GOT3 (cell line): Measurements from ENCODE around the gene CYFIP1.

Experiments
- DNase-seq: peaks from one replicate; lab custom pipeline; 2025; ENCODE audit warnings: mixed read lengths; lab: John Stamatoyannopoulos, UW

Gene CYFIP1

DNA sequence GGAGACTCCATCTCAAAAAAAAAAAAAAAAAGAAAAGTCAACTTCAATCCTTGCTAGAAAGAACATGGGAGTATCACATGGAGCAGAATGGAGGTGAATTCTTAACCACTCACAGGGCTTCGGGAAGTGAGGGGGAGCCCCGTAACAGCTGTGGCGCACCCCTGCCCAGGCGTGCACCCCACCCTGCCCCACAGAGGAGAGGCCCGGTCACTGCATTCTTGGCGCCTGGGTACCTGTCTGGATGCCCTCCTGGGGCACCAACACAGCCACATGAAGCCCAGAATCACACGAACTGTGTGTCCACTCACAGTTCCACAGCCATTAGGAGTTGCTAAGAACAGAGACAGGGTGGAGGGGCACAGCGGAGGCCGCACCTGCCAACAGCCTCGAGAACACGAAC lies 89.9 kb downstream of the CYFIP1 start:
- no peak for DNase-seq

DNA sequence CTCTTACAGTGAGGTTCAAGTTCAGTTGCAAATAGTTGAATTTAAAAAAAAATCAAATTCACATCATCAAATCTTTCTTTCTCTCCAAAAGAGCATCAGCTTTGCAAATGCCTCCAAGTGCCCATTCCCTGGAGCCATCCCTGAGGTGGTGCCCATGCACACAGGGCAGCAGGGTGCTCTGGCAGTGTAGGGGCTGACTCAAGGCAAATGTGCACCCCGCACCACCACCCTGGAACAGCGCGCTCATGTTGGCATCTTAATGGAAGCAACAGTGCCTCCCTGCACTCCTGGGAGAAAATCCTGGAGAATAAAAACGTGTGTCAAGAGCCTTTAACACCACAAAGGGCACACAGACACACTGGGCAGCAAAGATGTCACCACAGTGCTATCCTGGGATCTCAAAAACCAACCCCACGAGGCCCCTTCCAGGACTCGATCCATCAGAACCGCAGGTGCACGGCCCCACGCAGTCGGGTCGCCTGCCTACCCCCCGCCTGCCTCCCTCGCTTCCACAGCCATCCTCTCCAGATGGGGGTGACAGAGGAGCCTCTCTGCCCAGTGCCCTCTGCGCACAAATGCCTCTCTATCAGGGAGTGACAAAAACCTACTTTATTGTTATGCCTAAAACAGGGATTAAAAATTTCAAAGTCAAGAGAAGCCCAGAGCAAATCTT lies 90.9 kb downstream of the CYFIP1 start:
- no peak for DNase-seq

DNA sequence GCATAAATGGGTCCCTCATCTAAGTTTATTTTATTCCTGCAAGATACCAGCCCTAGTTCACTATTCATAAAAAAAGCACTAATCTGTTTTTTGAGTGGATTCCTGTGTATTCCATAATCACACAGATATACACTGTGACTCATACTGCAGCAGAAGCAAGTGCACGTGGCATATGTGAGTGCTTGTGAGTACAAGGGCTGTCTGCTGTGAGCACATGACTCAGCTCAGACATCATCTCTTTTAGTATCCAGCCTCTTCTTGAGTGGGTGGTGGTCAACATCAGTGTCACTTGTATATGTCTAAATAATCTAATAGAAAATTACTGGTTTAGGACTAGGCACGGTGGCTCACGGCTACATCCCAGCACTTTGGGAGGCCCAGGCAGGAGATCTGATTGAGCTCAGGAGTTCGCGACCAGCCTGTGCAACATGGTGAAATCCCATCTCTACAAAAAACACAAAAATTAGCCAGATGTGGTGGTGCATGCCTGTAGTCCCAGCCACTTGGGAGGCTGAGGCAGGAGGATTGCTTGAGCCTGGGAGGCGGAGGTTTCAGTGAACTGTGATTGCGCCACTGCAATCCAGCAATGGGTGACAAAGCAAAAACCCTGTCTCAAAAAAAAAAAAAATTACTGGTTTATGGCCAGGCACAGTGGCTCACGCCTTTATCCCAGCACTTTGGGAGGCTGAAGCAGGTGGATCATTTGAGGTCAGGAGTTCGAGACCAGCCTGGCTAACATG lies 91.9 kb downstream of the CYFIP1 start:
- no peak for DNase-seq

DNA sequence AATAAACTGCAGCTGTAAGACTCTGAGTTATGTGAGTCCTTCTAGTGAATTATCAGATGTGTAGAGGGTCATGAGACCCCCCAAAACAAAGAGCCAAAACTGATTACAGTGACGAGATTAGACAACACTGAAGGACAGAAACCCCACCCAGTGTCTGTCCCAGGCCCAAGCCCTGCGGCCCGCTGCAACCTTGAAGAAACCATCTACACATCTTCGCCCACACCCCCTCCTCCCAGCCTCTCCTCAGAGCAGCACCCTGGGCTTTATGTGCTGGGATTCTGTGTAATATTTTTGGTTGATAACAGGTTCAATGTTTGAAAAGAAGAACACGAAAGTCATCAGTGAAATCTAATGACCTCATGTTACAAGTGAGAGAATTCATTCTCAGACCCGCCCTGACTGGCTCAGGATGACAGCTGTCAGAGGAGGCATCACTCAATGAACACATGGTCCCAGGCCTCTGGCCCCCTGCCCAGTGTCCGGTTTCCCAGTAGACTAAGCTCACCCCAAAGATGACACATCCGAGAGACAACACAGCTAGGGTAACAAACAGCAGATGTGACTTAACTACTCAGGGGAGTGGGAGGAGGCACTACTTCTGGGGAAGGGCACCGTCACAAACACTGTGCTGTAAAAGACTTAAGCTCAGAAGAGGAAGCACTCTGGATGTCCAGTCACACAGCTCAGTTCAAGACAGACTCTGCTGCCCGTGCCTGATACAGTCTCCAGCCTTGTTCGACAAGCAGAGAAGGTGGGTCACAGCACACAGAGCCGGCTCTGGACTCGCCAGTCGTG lies 92.8 kb downstream of the CYFIP1 start:
- no peak for DNase-seq

DNA sequence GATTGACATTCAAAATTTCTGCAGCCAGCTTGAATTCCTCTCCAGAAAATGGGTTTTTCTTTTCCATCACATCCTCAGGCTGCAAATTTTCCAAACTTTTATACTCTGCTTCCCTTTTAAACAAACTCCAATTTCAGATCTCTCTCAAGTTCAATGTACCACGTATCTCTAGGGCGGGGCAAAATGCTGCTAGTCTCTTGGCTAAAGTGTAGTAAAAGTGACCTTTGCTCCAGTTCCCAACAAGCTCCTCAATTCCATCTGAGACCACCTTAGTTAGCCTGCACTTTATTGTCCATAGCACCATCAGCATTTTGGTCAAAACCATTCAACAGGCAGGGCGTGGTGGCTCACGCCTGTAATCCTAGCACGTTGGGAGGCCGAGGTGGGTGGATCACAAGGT lies 95.0 kb downstream of the CYFIP1 start:
- no peak for DNase-seq

DNA sequence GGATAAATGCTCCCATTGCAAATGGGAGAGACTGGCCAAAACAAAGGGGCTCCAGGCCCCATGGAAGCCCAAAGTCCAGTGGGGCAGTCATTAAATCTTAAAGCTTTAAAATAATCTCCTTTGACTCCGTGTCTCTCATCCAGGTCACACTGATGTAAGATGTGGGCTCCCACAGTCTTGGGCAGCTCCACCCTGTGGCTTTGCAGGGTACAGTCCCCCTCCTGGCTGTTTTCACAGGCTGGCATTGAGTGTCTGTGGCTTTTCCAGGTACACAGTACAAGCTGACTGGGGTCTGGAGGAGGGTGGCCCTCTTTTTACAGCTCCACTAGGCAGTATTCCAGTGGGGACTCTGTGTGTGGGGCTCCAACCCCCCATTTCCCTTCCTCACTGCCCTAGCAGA lies 95.8 kb downstream of the CYFIP1 start:
- no peak for DNase-seq

DNA sequence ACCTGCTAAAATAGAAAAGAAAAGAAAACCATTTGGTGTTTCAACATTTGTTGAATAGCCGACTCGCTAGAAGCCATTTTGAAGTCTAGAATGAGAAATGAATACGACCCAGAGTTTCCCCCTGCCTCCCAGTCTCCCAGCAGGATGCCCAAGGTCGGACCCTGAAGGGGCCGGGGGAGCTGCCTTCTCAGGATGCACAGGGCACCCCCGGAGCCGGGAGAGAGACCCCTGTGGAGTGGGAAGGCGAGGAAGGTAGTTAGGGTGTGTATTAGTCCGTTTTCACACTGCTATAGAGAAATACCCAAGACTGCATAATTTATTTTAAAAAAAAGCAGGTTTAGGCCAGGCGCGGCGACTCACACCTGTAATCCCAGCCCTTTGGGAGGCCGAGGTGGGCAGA lies 97.0 kb downstream of the CYFIP1 start:
- no peak for DNase-seq

DNA sequence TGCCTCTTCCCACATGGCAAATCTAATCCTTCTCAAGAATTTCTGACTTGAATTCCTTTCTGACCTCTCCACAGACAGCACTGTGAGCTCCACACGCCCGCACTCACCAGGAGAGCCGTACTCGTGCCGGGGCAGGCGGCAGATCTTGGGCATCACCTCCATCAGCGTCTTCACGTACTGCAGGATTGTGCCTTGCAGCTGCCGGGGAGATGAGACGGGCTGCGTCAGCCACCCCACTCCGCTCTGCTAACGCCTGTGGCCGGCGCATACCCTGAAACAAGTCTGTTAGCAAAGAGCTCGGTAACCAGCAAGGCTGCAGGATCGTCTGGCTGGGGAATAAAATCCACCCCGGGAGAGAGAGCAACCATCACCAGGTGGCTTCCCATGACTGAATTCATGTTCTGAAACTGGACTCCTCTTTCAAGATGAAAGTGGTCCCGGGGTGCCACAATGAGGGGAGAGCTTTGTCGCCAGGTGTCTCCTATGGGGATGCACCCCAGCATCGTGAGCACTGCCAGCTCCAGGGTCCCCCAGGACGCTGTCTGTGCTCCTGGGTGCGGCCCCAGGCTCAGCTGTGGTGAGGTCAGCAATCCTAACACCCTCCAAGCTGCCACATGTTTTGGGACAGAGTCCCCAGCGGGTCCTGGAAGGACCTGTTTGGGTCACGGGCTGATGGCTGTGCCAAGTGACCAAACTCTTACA lies 98.3 kb downstream of the CYFIP1 start:
- no peak for DNase-seq

DNA sequence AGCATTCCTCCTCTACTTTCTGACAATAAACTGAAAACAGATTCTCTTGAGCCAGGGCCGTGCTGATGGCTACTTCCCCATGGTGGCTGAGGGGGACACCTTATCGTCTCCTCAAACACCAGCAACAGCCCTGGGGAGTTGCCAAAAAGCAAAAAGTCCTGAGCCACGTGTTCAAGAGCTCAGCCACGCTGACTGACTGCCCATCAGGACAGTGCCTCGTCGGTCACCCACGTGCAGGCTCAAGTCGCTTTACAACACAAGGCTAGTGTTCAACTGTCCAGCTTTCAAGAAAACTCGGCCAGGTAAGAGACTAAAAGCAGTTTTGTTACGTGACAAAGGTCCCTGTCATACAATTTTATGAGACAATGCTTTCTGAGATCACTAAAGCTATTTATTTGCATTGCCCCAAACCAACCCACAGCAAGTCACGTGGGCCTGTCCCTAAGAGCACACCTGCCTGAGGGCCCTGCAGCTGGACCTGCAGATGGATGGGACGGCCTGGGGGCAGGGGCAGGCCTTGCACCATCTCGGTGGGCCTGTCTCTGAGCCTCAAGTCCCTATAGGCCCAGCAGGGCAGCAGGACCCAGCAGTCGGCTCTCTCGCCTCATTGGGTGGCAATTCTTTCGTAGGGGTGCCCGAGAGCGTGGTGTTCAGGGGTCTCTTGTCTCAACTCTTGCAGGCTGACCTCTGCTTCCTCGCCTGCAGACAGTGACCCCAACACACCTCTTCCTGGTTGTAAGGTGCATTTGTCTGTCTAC lies 99.0 kb downstream of the CYFIP1 start:
- no peak for DNase-seq

DNA sequence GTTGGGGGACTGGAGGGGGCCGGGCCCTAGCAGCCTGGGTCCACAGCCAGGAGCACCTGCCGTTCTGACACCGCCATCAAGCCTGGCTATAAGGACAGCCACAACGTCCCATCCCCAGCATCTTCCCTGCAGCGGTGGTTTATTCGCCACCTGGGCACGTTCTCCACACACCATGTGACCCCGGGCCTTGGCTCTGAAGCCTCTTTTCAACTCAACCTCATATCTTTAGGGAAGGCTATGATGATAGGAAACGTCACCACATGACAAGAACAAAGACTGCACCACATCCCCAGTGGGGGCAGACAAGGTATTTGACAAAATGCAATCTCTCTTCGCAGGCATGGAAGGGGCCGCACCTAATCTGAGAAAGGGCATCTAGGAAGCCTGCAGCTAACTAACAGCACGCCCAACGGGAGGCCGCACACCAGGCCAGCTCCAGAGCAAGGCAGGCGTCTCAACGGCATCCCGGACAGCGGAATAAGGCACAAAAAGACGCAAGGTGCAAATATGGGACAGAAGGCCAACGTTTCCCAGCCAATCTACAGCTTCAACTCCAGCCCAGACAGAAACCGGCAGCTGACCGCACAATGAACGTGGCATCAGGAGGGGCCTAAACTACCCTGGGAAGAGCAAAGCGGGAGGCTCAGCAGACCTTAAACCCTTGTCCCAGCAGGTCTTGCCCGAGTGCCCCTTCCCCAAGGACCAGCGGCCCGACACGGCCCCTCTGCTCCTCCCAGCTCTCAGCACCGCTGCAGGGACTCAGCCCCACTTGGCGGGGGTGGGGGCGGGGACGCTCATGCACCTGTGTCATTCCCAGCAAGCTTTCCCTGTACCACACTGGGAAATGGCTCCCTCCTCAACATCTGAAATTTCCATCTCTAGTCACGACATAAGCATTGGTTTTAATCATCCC lies 99.8 kb downstream of the CYFIP1 start:
- DNase-seq: no peak

DNA sequence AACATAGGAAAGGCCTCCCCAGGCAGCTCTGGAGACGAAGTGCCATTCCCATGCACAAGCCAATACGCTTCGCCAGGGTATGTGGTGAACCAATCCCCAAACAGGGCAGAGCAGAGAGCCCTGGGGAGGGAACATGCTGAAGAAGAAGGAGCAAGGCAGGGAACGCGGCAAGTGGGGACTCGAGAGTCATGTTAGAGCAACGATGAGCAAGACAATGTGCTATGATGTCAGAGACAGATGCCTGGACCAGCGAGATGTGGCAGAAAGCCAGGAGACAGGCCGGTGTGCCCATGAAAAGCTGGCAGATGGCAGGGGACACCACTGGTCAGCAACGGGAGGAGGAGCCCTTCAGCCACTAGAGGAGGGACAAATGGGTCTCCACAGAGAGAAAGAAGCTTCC lies 102.1 kb downstream of the CYFIP1 start:
- no peak for DNase-seq

DNA sequence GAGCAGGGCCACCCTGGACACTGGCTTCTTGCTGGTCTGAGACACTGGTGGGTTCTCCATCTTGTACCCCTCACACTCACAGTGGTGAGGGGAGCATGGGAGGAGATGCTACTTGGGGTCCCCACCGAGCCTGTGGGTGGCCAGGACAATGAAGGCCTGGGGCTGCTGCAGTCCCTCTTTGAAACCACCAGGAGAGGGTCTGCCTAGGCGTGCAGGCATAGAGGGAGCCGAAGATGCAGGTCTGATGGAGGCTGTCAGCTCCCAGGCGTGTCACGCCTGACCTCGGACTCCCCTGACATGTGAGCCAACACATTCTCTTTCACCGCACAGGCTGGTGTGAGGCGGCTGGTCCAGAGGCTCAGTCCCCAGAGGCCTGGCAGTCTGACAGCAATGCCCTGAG lies 102.6 kb downstream of the CYFIP1 start:
- DNase-seq: no peak

DNA sequence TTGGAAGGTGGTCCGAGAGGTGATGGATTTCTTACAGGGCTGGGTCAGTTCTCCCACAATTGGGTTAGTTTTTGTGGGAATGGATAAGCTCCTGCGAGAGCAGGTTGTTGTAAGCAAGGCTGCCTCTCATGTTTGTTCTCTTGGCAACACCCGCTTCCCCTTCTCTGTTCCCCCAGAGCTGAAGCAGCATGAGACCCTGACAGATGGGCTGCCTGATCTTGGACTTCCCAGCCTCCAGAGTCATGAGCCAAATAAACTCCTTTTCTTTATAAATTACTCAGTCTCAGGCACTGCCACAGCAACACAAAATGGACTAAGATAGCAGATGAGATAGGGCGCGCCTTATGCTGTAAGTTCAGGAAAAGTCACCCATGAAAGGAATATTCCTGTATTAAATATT lies 103.1 kb downstream of the CYFIP1 start:
- DNase-seq: no peak

DNA sequence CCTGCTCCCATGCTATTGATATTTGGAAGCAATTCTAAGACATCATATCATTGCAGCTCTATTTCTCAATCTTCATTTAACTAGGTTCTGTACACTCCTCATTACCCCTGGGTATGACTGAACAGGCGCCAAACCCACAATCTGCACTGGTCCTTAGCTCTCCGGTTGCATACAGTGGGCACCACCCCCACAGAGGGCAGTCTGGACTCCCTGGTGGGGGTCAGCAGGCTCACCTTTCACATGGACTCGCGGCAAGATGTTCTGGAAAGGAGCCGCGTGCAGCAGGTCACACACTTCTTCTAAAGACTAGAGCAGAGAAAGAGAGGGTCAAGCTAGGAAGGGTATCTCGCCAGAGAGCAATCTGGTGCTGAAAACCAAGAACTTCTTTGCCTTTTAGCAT lies 105.2 kb downstream of the CYFIP1 start:
- no peak for DNase-seq

DNA sequence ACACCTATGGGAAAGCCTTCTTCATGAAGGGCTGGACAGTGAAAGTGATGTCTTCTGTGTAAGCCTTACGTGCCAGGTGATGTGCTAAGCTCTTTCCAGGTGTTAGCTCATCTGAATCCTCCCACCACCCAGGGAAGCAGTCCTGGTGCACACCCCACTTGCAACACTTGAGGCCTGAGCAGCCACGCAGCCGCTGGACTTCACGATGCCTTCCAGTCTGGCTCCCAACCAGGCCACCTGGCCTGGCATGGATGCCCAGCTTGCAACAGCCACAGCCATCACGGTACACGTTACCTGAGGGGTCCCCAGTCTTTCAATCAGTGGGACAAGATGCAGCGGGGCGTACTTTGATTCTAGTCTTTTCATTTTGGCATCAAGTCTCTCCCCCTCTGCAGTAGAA lies 105.9 kb downstream of the CYFIP1 start:
- DNase-seq: no peak

DNA sequence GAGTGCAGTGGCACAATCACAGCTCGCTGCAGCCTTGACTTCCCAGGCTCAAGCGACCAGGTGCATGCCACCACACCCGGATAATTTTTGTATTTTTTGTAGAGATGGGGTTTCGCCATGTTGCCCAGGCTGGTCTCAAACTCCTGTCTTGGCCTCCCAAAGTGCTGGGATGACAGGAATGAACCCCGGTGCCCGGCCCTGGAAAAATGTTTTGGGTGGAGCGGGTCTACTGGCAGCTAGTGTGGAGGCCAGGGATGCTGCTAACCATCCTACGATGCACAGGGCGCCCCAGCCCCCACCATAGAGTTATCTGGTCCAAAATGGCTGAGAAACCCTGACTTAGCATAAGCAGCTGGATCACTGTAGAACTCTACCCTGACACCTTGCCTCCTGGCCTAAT lies 106.3 kb downstream of the CYFIP1 start:
- no peak for DNase-seq

DNA sequence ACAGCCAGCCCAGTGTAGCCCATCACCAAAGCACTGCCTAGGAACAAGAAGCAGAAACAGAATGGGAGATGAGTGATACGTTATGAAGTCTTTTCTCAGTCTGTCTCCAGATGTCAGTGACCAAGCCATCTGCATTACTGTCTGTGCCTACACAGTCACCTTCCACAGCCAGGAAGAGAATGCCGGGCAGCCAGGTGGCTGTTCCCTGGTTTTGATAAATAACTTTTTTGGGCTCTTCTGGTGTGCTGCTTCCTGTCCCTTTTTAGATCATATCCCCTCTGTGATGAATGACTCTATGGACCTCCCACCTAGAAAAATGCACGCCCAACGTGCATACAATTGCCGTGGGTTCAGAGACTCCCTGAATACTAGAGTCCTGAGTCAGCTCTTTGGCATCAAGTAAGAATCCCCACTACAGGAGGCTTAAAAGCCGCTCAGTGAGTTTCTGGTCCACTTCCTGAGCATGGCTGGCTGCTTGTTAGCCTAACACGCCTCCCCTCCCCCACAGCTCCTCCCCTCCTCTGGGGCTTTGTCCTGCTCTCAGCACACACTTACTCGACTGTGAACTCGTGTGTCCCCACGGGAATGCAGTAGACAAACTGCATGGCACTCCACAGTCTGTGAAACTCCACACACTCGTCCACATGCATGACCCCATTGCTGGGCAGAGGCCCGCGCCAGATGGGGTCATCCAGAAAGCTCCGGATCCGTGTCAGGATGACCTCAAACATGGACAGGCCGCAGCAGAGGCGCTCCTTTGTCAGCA lies 107.0 kb downstream of the CYFIP1 start:
- DNase-seq: no peak

DNA sequence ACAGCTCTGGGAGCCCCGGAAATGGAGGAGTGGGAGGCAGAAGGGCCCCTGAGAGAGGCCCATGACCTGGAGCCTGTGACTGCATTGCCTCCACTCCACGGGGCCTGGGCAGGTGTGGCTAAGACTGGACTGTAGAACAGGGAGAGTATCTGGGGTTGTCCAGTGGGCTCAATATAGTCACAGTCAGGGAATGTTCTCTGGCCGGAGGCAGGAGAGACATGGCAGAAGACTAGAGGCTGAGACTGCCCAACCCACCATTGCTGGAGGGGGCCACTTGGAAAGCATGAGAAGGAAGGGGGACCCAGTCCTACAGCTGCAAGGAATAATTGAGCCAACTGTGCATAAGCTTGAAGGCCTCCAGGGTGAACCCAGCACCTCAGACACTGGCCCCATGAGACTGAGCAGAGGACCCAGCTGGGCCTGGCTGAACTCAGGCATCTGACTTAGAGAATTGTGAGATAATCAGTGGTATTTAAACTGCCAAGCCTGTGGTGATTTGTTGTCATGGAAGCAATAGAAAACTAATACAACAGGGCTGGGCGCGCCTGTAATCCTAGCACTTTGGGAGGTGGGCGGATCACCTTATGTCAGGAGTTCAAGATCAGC lies 108.6 kb downstream of the CYFIP1 start:
- no peak for DNase-seq

DNA sequence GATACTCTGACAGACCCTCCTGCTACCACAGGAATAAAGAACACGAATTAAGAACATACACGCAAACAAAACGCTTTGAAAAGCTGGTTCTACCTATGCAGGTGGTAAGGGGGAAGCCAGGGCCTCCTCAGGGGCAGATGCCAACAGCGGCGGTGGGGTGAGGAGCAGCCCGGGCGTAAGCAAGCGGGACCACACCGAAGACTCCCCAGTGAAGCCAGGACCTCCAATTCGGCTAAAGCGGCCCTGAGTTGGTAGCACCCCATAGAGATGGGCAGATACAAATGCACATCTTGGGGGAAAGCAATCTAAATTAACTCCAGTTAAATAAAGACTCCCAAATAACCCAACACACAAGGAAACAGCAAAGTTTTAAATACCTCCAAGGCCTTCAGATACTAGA lies 109.3 kb downstream of the CYFIP1 start:
- DNase-seq: no peak
